C4-2B (cell line): Measurements from ENCODE around the gene IRGC.

ENCODE experiments used
- CTCF ChIP-seq: fragments of 450-650 bp; conservative IDR thresholded peaks from 2 replicates; pipeline ENCODE4 v1.5.1; 2017; ENCODE audit warnings: mild to moderate bottlenecking
- ZFX ChIP-seq: fragments of 450-650 bp; IDR thresholded peaks from 2 replicates; pipeline ENCODE4 v1.6.1; 2017

GRCh38 chr19:43684326-43684725 lies 31.6 kb upstream of the IRGC start:
- TF ChIP-seq CTCF (no peak), ZFX (no peak)
